Measurements from ENCODE around the gene CSRP2.

DNA sequence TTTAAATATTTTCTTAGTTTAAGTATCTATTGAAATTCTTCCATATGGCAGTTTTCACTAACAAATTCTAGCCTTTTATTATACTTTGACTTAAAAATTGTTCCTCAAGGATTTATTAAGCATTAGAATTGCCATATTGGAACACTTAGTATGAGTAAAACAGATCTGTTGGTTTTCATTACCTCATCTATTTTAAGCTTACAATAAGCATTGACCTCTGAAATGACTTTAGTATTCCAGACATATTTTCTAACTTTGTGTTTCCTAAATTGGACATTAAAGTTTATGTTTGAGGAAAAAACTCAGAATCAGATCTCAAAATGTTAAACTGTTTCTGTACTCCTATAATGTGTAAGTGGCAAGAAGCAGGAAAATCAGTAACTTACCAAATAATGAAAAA lies 48.4 kb downstream of the CSRP2 start:
- TF ChIP-seq CTCF (IDR thresholded peaks at IDR 0.05; ENCODE audit: low read depth, low read length) (no peak), EZH2phosphoT487 (IDR thresholded peaks at IDR 0.05; ENCODE audit: low read depth) (no peak)
